ENCODE data around the gene TMOD1.

Gene TMOD1

DNA sequence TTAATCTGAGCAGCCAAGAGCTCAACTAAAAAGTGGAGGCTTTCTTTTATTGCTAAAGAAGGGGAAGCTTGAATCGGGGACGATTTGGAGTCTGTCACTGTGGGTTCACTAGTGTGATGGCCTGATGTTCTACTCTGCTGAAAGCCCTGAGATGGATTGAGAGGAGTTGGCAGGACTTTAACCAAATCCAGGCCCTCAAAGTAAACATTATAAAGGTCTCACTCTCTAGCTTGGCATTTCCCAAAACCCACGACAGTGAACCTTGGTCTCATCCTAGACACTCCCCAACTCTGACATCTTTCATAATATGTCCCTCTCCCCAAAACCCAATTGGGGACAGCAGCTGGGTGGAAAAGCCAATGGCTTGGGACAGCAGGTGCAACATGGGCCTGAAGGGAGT lies 32.7 kb downstream of the TMOD1 start:
- no peak overlapping the region for H3K4me3 ChIP-seq (replicated peaks in 1 of 2; ENCODE audit: low read depth in 2 of 2, low read length in 2 of 2)
- TF ChIP-seq, protein P1, sequence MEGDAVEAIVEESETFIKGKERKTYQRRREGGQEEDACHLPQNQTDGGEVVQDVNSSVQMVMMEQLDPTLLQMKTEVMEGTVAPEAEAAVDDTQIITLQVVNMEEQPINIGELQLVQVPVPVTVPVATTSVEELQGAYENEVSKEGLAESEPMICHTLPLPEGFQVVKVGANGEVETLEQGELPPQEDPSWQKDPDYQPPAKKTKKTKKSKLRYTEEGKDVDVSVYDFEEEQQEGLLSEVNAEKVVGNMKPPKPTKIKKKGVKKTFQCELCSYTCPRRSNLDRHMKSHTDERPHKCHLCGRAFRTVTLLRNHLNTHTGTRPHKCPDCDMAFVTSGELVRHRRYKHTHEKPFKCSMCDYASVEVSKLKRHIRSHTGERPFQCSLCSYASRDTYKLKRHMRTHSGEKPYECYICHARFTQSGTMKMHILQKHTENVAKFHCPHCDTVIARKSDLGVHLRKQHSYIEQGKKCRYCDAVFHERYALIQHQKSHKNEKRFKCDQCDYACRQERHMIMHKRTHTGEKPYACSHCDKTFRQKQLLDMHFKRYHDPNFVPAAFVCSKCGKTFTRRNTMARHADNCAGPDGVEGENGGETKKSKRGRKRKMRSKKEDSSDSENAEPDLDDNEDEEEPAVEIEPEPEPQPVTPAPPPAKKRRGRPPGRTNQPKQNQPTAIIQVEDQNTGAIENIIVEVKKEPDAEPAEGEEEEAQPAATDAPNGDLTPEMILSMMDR (IDR thresholded peaks at IDR 0.05; ENCODE audit: low read depth, low read length) = no peak
- no peak for DNase-seq (ENCODE audit: low read depth in 2 of 2)

DNA sequence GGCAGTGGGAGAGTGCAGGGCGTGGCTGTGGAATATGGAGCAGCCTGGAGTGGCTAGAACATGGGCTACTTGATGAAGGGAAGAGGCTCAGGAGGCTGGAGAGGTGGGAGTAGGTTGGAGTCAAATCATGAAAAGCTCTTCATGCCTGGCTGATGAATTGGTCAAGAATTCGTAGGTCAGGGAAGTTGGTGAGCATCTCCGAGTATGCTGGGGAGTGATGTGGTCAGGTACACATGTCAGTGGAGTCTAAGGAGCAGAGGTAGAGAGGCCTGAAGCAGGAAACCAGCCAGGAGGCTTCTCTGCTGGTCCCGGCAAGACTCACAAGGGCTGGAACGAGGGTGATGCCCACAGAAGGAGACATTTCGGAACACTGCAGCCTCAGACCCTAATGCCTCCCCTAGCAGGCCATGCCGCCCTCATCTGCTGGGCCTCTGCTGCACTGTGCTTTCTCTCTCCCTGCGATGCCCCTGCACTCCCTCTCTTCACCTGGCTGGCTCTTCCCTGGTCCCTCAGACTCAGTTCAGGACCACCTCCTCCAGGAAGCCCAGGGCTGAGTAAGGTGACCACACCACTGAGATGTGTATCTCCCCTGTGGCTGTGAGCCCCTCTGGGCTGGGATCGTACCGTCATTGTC lies 33.6 kb downstream of the TMOD1 start:
- DNase-seq (ENCODE audit: low read depth in 2 of 2) = no peak
- no peak overlapping the region for H3K4me3 ChIP-seq (replicated peaks in 1 of 2; ENCODE audit: low read depth in 2 of 2, low read length in 2 of 2)
- TF ChIP-seq, protein P1 (IDR thresholded peaks at IDR 0.05; ENCODE audit: low read depth, low read length) = no peak

DNA sequence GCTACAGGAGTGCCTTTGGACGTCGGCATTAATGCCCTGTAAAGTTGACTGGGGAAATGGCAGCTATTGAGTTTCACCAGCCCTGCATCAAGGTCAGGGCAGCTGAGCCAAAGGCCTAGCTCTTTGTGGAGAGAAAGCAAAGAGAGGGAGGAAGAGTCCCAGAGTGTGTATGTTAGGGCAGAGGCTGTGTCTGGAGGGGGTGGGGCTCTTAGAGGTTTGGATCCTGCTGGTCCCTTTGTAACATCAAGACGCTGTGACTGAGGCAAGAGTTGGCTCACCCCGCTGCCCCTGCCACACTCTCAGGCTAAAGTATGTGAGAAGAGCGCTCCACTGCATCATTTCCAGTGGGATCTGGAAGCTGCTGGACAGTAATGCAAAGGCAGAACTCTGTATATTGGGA lies 34.3 kb downstream of the TMOD1 start:
- H3K4me3 ChIP-seq (replicated peaks in 1 of 2; ENCODE audit: low read depth in 2 of 2, low read length in 2 of 2) = no peak overlapping the region
- TF ChIP-seq, protein P1 (IDR thresholded peaks at IDR 0.05; ENCODE audit: low read depth, low read length) = no peak
- no peak for DNase-seq (ENCODE audit: low read depth in 2 of 2)

DNA sequence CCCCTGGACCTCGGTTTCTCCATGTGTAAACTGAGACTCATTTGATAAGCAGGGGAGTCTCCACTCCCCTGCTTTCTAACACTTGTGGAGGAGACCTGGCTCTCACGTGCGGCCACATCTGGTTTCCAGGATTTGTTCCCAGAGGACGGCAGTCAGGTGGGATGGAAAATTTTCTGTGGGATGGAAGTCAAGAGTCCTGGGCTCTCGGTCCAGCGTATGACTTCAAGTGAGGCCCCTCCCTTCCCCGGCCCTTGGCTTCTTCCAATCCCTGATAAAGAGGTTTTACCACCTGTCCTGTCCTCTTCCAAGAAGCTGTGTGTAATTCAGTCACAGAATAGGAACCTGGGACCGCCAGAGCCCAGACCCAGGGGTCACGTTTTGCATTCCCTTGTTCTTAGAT lies 35.0 kb downstream of the TMOD1 start:
- TF ChIP-seq, protein P1 (IDR thresholded peaks at IDR 0.05; ENCODE audit: low read depth, low read length) = no peak
- no peak for DNase-seq (ENCODE audit: low read depth in 2 of 2)

DNA sequence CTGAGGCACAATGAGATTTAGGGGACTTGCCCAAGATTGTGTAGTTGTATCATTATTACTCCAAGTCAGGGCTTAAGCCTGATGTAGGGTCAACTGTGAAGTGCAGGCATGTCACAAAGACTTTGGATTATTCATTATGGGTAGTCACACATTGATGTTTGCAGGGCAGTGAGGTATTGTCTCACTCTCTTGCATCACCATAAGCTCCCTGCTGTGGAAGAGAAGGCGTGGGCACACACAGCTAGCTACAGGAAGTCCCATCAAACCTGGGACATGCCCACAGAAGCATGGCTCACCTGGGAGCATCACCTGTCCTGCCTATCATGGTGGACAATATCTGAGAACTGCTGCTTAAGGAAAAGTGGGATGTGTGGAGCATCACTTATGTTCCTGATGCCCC lies 42.1 kb downstream of the TMOD1 start:
- H3K4me3 ChIP-seq (replicated peaks in 1 of 2; ENCODE audit: low read depth in 2 of 2, low read length in 2 of 2) = no peak overlapping the region
- TF ChIP-seq, protein P1 (IDR thresholded peaks at IDR 0.05; ENCODE audit: low read depth, low read length) = no peak
- DNase-seq (ENCODE audit: low read depth in 2 of 2) = no peak

More for the DNA sequence above, 35.0 kb downstream of the TMOD1 start:
- no peak overlapping the region for H3K4me3 ChIP-seq (replicated peaks in 1 of 2; ENCODE audit: low read depth in 2 of 2, low read length in 2 of 2)

DNA sequence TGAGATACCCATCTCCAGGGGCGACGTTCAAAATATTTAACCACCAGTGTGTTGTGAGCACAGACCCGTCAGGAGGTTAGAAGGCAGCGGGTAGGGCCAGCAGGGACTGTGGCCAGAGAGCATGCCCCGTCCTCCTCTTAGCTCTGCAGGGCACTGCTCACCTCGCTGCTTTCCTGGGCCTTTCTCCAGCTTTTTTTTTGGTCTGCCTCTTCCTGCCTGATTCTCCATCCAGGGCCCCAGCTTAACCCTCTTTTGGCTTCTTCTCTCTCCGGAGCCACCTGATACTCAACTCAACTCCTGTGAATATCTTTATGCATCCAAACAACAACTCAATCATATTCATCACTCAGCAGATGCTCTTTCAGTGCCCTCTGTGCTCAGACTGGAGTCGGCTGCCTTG lies 44.0 kb downstream of the TMOD1 start:
- TF ChIP-seq, protein P1 (IDR thresholded peaks at IDR 0.05; ENCODE audit: low read depth, low read length) = no peak
- H3K4me3 ChIP-seq (replicated peaks in 1 of 2; ENCODE audit: low read depth in 2 of 2, low read length in 2 of 2) = no peak overlapping the region
- no peak for DNase-seq (ENCODE audit: low read depth in 2 of 2)

Data from cardiac fibroblast (primary cell).